ENCODE data around the gene RNF227. TPM values are rescaled to one million over a fixed set of nuclear protein-coding genes. Genes with fewer than 3 reads are reported as not detected.
A peak's percentile ranks its signal among the peaks of the same experiment; 100 is the strongest.

RNF227 gene
- total and polyA plus RNA-seq, 2 experiments from 2014 or later: 0.42 to 1.4 TPM

DNA sequence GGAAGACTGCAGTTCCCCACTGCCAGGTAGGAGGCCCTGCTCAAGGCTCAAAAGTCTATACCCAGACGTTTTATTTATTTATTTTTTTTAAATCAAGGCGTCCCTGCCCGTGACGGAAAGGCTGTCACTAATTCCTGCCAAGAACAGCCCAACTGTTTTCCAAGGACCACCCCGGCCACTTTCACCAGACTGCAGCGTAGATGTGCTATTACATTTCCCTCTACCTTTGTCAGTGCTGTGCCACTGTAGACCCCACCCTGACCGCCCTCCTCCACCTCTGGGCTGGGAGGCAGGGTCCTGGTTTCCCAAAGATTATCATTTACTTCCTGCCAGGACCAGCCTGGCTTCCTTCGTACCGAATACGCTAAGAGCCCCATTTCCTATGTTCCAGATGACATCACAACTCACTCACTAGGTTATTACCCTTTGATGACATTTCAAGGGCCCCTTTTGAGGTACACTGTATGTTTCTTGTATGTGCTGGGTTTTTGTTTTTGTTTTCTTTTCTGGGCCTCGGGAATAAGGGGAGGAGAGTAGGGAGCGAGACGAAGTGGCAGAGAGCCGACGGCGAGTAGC, 6.3 kb upstream of the RNF227 start:
- Histone ChIP-seq H4K20me1 (replicated peaks; ENCODE audit: insufficient read depth) (no peaks in the 10 kb centered on the region), H2AFZ (peak overlapping the region; percentile 92; the same call in 1 of the 2 replicates), H3K9me2 (ENCODE audit: insufficient read depth) (no peaks in the 10 kb centered on the region), H3K4me2 (peak overlapping the region; percentile 90), H3K79me2 (replicated peaks; ENCODE audit: insufficient read depth) (no peaks in the 10 kb centered on the region), H3F3A (replicated peaks; ENCODE audit: low read depth) (no peaks in the 10 kb centered on the region; the same call in 1 of the 2 replicates), H3K27ac (ENCODE audit: low read depth) (no peak overlapping the region), H3K4me1 (ENCODE audit: insufficient read depth) (peaks cover 6% of the 10 kb centered on the region), H3K27me3 (ENCODE audit: insufficient read depth) (peaks cover 92% of the 10 kb centered on the region), H3K36me3 (ENCODE audit: insufficient read depth) (no peaks in the 10 kb centered on the region), H3K4me3 (peak overlapping the region; percentile 53)
- TF ChIP-seq EZH2 (IDR thresholded peaks at IDR 0.05; ENCODE audit: low read depth, unreplicated experiment) (peak; percentile 55), STAT1 (IDR thresholded peaks at IDR 0.05; ENCODE audit: unreplicated experiment) (no peak), CREB1 (CRISPR knock-in tag; IDR thresholded peaks at IDR 0.05; ENCODE audit: low read depth) (no peak), ZNF114 (CRISPR knock-in tag; IDR thresholded peaks at IDR 0.05) (no peak)
- TF ChIP-seq, protein P1, sequence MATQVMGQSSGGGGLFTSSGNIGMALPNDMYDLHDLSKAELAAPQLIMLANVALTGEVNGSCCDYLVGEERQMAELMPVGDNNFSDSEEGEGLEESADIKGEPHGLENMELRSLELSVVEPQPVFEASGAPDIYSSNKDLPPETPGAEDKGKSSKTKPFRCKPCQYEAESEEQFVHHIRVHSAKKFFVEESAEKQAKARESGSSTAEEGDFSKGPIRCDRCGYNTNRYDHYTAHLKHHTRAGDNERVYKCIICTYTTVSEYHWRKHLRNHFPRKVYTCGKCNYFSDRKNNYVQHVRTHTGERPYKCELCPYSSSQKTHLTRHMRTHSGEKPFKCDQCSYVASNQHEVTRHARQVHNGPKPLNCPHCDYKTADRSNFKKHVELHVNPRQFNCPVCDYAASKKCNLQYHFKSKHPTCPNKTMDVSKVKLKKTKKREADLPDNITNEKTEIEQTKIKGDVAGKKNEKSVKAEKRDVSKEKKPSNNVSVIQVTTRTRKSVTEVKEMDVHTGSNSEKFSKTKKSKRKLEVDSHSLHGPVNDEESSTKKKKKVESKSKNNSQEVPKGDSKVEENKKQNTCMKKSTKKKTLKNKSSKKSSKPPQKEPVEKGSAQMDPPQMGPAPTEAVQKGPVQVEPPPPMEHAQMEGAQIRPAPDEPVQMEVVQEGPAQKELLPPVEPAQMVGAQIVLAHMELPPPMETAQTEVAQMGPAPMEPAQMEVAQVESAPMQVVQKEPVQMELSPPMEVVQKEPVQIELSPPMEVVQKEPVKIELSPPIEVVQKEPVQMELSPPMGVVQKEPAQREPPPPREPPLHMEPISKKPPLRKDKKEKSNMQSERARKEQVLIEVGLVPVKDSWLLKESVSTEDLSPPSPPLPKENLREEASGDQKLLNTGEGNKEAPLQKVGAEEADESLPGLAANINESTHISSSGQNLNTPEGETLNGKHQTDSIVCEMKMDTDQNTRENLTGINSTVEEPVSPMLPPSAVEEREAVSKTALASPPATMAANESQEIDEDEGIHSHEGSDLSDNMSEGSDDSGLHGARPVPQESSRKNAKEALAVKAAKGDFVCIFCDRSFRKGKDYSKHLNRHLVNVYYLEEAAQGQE (IDR thresholded peaks at IDR 0.05; ENCODE audit: unreplicated experiment): no peak
- no peak overlapping the region for H3K27ac Mint-ChIP-seq
- H3K4me3 Mint-ChIP-seq: peak overlapping the region; percentile 65
- ATAC-seq (peak; percentile 8), DNase-seq (ENCODE audit: low spot score) (no peak)
- peaks cover 62% of the 10 kb centered on the region for H3K27me3 Mint-ChIP-seq (ENCODE audit: insufficient read depth, low read depth, poor library complexity)
- no peaks in the 10 kb centered on the region for H3K36me3 Mint-ChIP-seq (ENCODE audit: low read depth)
- H3K9me3 Mint-ChIP-seq: peaks cover 2% of the 10 kb centered on the region; the same call in 2 of the 3 replicates
- H3K4me1 Mint-ChIP-seq: peaks cover 11% of the 10 kb centered on the region

DNA sequence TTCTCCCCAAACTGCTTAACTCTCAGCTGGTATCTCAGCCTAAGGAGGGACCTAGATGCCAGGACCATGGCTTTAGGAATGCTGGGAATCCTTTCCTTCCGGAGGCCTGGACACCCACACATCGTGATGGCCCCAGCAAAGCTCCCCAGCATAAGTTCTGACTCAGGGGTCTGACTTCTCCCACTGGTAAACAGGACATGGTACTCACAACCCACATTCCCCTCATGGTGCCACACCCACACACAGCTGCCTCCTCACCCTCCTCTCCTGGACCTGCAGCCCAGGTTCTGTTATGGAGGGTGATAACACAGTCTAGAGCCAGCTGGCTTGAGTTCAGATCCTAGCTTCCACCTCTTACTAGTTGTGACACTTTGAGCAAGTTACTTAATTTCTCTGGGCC, 719 bp upstream of the RNF227 start:
- H4K20me1 ChIP-seq (replicated peaks; ENCODE audit: insufficient read depth): no peaks in the 10 kb centered on the region; the same call in 1 of the 2 replicates
- no peaks in the 10 kb centered on the region for H3K79me2 ChIP-seq (replicated peaks; ENCODE audit: insufficient read depth)
- H3K36me3 Mint-ChIP-seq (ENCODE audit: low read depth): no peaks in the 10 kb centered on the region
- no peak overlapping the region for H3K27ac ChIP-seq (ENCODE audit: low read depth)
- no peak overlapping the region for H3K27ac Mint-ChIP-seq
- DNase-seq (ENCODE audit: low spot score) (no peak), ATAC-seq (no peak)
- H3K4me3 ChIP-seq: peak overlapping the region; percentile 57; the same call in 1 of the 2 replicates
- H3K9me3 Mint-ChIP-seq: peaks cover 11% of the 10 kb centered on the region
- H3K36me3 ChIP-seq (ENCODE audit: insufficient read depth): no peaks in the 10 kb centered on the region
- H3K4me1 ChIP-seq (ENCODE audit: insufficient read depth): no peaks in the 10 kb centered on the region
- no peak overlapping the region for H2AFZ ChIP-seq
- no peaks in the 10 kb centered on the region for H3K9me2 ChIP-seq (ENCODE audit: insufficient read depth)
- peak overlapping the region; percentile 62 for H3K4me3 Mint-ChIP-seq
- H3K4me1 Mint-ChIP-seq: peaks cover 15% of the 10 kb centered on the region
- H3K27me3 ChIP-seq (ENCODE audit: insufficient read depth): peaks cover 70% of the 10 kb centered on the region
- peaks cover 4% of the 10 kb centered on the region; the same call in 1 of the 2 replicates for H3F3A ChIP-seq (replicated peaks; ENCODE audit: low read depth)
- H3K4me2 ChIP-seq: peak overlapping the region; percentile 75; the same call in 1 of the 2 replicates
- peaks cover 50% of the 10 kb centered on the region for H3K27me3 Mint-ChIP-seq (ENCODE audit: insufficient read depth, low read depth, poor library complexity)
- TF ChIP-seq CREB1 (CRISPR knock-in tag; IDR thresholded peaks at IDR 0.05; ENCODE audit: low read depth): no peak
- TF ChIP-seq CTCF (conservative IDR thresholded peaks at IDR 0.05; ENCODE audit: low read depth in 2 of 2): no peak
- TF ChIP-seq POLR2AphosphoS5 (IDR thresholded peaks at IDR 0.05; ENCODE audit: low read depth): no peak
- TF ChIP-seq, protein P1 (IDR thresholded peaks at IDR 0.05; ENCODE audit: unreplicated experiment): no peak

Data from GM23338 (cell line).